KOPT-K1 (cell line): Measurements from ENCODE around the gene BEND4.
A peak's percentile ranks its signal among the peaks of the same experiment; 100 is the strongest.
"Not testable (repeated sequence)": the region's sequence is repeated elsewhere in the genome, so short reads cannot be mapped to it uniquely, and the experiment has no call there.

Source experiments
- H3K27ac ChIP-seq: fragments of 200-600 bp; sonication (generic); 2 replicates; pipeline ENCODE4 v1.5.1; 2016; ENCODE audit warnings: antibody characterized with exemption, mild to moderate bottlenecking, low read depth, low read length; ENCODE audit not compliant: poor library complexity, severe bottlenecking
- H3K36me3 ChIP-seq: fragments of 200-600 bp; sonication (generic); 2 replicates; pipeline ENCODE4 v1.5.1; 2017; ENCODE audit warnings: antibody characterized with exemption, mild to moderate bottlenecking, low read length, moderate library complexity; ENCODE audit not compliant: insufficient read depth
- H3K9me3 ChIP-seq: fragments of 200-600 bp; sonication (generic); 2 replicates; pipeline ENCODE4 v1.5.1; 2017; ENCODE audit warnings: antibody characterized with exemption, low read length, mild to moderate bottlenecking; ENCODE audit not compliant: insufficient read depth, poor library complexity, severe bottlenecking

The BEND4 gene

GRCh38 chr4:42152507-42153504, at the start of gene BEND4:
BEND4 (minus strand) TSS chr4:42152655; CDS start chr4:42152143, 512 bp downstream.
- H3K27ac ChIP-seq, result peak within 1 kb of the TSS; percentile 55
- no peaks in the 10 kb centered on the region for H3K36me3 ChIP-seq
- no peaks in the 10 kb centered on the region for H3K9me3 ChIP-seq

DNA sequence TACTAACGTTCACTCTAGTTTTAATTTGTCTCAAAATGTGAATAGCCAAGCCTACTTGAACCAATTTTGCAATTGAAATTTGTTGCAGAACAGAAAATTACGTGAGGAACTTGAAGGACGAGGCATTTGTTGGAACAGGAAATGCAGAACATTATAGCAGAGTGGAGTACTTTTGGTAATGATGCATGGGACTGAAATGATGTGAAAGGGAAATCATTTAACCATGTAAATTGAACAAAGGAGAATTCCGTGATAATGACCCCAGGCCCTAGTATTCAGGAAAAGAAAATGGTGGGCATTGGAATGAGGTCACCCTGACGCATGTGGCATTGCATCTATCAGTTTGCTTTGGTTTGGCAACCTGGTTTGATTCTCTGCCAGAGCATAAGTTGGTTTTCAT, 44.9 kb upstream of the BEND4 start:
- Histone ChIP-seq H3K9me3 (no peaks in the 10 kb centered on the region), H3K27ac (no peak overlapping the region)

GRCh38 chr4:42172921-42173320, 20.5 kb upstream of the BEND4 start:
- no peak overlapping the region for H3K27ac ChIP-seq

More for the DNA sequence above, 44.9 kb upstream of the BEND4 start:
- no peaks in the 10 kb centered on the region for H3K36me3 ChIP-seq

DNA sequence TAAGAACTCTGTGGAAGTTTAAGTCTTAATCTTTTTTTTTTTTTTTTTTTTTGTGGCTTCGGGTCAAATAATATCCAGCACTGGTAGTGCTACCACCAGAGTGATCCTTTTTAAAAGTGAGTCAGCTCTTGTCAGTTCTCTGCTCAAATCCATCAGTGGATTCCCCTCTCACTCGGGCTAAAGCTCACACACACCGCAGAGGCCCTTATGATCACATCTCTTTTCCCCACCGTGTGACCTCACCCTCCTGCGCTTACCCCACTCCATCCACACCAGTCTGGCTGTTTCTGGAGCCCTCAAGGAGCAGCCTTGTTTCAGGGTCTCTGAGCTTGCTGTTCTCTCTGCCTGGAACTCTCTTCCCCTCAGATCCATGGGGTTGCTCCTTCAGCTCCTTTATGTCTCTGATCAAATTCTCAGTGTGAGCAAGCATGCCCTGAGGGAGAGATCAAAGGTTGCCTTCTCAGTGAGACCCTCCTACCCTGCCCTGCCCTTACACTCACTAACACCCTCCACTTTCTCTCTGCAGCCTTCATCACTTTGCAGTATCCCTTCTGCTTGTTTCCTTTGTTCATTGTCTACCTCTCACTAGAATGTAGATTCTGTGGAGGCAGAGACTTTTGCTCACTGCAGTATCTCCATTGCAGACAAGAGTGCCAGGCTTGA, 19.8 kb upstream of the BEND4 start:
- H3K9me3 ChIP-seq, result no peaks in the 10 kb centered on the region

More at GRCh38 chr4:42172921-42173320, 20.5 kb upstream of the BEND4 start:
- Histone ChIP-seq H3K36me3 (no peaks in the 10 kb centered on the region), H3K9me3 (no peaks in the 10 kb centered on the region)

DNA sequence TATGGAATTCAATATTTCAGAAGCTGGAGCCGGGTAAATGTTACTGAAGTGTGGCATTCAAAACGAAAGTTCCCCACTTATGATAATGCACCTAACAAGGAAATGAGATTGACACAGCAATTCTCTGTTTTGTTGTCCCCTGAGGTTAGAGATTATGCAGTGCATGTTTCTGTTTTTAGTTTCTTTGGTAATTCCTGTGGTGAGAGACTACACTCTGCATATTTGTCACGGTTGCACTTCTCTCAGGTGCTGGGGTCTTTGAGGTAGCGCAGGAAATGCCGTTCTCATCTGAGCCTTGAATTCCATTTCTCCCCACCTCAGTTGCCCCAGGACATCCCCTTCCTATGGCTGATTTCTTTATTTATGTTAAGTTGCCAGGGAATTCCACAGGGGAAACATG, 15.3 kb upstream of the BEND4 start:
- Histone ChIP-seq H3K9me3 (peaks cover 14% of the 10 kb centered on the region), H3K36me3 (no peaks in the 10 kb centered on the region), H3K27ac (no peak overlapping the region)

More for the DNA sequence above, 19.8 kb upstream of the BEND4 start:
- Histone ChIP-seq H3K36me3 (no peaks in the 10 kb centered on the region), H3K27ac (no peak overlapping the region)

DNA sequence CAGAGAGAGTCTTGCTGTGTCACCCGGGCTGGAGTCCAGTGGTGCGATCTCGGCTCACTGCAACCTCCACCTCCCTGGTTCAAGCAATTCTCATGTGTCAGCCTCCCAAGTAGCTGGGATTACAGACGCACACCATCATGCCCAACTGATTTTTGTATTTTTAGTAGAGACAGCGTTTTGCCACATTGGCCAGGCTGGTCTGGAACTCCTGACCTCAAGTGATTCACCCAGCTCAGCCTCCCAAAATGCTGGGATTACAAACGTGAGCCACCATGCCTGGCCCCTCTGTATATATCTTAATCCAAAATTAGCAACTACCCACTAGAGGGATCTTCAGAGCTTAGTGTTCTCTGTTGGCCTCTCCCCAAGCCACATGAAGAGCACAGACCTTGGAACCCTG, 13.7 kb upstream of the BEND4 start:
- H3K36me3 ChIP-seq, H3K27ac ChIP-seq: not testable (repeated sequence)
- peaks cover 14% of the 10 kb centered on the region for H3K9me3 ChIP-seq

GRCh38 chr4:42159271-42160001, 7.0 kb upstream of the BEND4 start:
- Histone ChIP-seq H3K27ac (no peak overlapping the region), H3K9me3 (peaks cover 7% of the 10 kb centered on the region), H3K36me3 (no peaks in the 10 kb centered on the region)

DNA sequence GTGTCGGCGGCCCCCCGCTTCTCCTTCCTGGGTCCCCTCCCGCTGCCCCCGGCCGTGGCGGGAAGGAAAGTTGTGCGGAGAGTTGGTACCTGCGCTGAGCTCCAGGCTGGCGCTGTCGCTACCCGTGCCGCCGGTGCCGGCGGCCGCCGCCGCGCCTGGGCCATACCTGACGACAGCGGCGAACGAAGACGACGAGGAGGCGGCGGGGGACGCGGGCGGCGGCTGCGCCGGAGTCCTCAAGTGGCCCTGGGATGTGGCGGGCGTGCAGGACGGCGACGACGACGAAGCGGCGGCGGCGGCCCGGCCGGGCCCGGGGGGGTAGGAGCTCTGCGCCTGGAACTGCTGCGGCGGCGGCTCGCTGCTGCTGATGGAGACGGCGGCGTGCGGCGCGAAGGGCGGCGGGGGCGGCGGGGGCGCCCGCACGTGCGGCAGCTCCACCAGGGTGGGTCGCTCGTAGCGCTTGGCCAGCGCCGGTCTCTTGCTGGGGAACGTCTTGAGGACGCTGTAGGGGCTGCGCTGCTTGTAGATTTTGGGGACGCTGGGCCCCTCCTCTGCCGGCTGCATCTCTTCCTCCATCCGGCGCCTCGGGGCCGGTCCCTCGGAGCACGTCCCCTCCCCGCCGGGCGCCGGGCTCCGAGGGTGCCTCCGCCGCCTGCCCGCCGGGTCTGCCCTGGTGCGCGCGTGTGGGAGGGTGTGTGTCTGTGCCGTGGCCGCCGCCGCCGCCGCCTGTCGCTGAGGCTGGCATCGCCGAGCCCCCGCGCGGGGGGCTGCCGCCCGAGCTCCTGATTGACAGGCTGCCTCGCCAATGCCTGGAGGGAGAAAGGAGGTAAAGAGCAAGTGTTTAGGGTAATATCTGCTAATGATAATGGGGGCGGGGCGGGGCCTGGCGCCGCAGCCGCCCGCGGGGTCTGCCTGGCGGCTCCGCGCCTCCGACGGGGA, 618 bp downstream of the BEND4 start:
- no peaks in the 10 kb centered on the region for H3K36me3 ChIP-seq

GRCh38 chr4:42150653-42151567, 1.5 kb downstream of the BEND4 start:
- no peaks in the 10 kb centered on the region for H3K9me3 ChIP-seq
- H3K27ac ChIP-seq, result no peak overlapping the region
- no peaks in the 10 kb centered on the region for H3K36me3 ChIP-seq

More for the DNA sequence above, 618 bp downstream of the BEND4 start:
- H3K27ac ChIP-seq, result peak overlapping the region; percentile 55
- no peaks in the 10 kb centered on the region for H3K9me3 ChIP-seq

- no peak overlapping the region for H3K27ac ChIP-seq
- H3K36me3 ChIP-seq, result no peaks in the 10 kb centered on the region
- H3K9me3 ChIP-seq, result no peaks in the 10 kb centered on the region
These were observed 3.5 kb downstream of the BEND4 start for GRCh38 chr4:42149004-42149403.

GRCh38 chr4:42148425-42148824, 4.0 kb downstream of the BEND4 start:
- no peak overlapping the region for H3K27ac ChIP-seq
- H3K9me3 ChIP-seq, result no peaks in the 10 kb centered on the region
- peaks cover 3% of the 10 kb centered on the region; the same call in 1 of the 2 replicates for H3K36me3 ChIP-seq

DNA sequence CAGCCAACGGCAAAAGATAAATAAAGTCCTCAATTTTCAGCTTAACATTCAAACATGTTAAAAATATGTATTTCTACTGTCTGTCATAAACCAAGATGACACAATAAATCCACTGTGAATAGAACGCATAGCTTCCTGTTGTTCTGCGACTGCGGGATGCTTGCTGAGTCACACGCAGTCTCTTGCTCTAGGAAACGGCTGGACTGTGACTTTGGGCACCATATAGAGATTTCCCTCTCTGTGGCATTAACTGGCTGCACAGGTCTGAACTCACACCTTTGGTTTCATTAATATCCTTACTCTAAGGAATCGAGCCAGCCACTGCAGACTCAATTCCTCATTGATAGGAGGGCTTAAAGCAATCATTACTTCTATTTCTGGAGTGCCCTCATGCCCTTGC, 8.4 kb downstream of the BEND4 start:
- H3K27ac ChIP-seq, result no peak overlapping the region
- H3K36me3 ChIP-seq, result peaks cover 32% of the 10 kb centered on the region
- H3K9me3 ChIP-seq, result no peaks in the 10 kb centered on the region

- peaks cover 38% of the 10 kb centered on the region for H3K36me3 ChIP-seq
- H3K27ac ChIP-seq, result no peak overlapping the region
- no peaks in the 10 kb centered on the region for H3K9me3 ChIP-seq
These were observed 9.9 kb downstream of the BEND4 start for GRCh38 chr4:42142591-42142990.
